22Rv1 (cell line): ENCODE measurements around the gene ERI3.
A peak's percentile ranks its signal among the peaks of the same experiment; 100 is the strongest.

Experiments
- H3K27ac ChIP-seq: fragments of 450-650 bp; 2 replicates; pipeline ENCODE4 v1.5.1; 2017
- CTCF ChIP-seq: fragments of 450-650 bp; IDR thresholded peaks from 2 replicates; pipeline ENCODE4 v1.5.1; 2017; ENCODE audit warnings: mild to moderate bottlenecking
- ZFX ChIP-seq: fragments of 450-650 bp; IDR thresholded peaks from 2 replicates; pipeline ENCODE4 v1.6.1; 2017; ENCODE audit warnings: antibody characterized with exemption, borderline replicate concordance

ERI3 gene

GRCh38 chr1:44377925-44378784 is 23.1 kb upstream of the ERI3 start:
- TF ChIP-seq ZFX (no peak), CTCF (peak; percentile 78)
- H3K27ac ChIP-seq: no peak overlapping the region

- TF ChIP-seq ZFX (no peak), CTCF (no peak)
- no peak overlapping the region for H3K27ac ChIP-seq
Measured at GRCh38 chr1:44375547-44375946, 20.5 kb upstream of the ERI3 start.

- no peak for TF ChIP-seq ZFX
- TF ChIP-seq CTCF: no peak
Measured at GRCh38 chr1:44371206-44371605, 16.1 kb upstream of the ERI3 start.

GRCh38 chr1:44368471-44369151 is 13.6 kb upstream of the ERI3 start:
- TF ChIP-seq CTCF (no peak), ZFX (no peak)
- no peak overlapping the region for H3K27ac ChIP-seq

More at GRCh38 chr1:44371206-44371605, 16.1 kb upstream of the ERI3 start:
- H3K27ac ChIP-seq: no peak overlapping the region

GRCh38 chr1:44367944-44368343 is 12.9 kb upstream of the ERI3 start:
- TF ChIP-seq ZFX (no peak), CTCF (no peak)

GRCh38 chr1:44366371-44366975 is 11.4 kb upstream of the ERI3 start:
- H3K27ac ChIP-seq: no peak overlapping the region
- TF ChIP-seq ZFX (no peak), CTCF (no peak)

More at GRCh38 chr1:44367944-44368343, 12.9 kb upstream of the ERI3 start:
- no peak overlapping the region for H3K27ac ChIP-seq
